ENCODE measurements around the gene BRD9. TPM values are rescaled to one million over a fixed set of nuclear protein-coding genes. Genes with fewer than 3 reads are reported as not detected.
"Not testable (repeated sequence)": the region's sequence is repeated elsewhere in the genome, so short reads cannot be mapped to it uniquely, and the experiment has no call there.

The BRD9 gene
- total RNA-seq, 5 donors from 2014 or later (not counting 1 experiment from before 2014, with no cell fraction given) = 78.3 to 127 (median 83.0) TPM

DNA sequence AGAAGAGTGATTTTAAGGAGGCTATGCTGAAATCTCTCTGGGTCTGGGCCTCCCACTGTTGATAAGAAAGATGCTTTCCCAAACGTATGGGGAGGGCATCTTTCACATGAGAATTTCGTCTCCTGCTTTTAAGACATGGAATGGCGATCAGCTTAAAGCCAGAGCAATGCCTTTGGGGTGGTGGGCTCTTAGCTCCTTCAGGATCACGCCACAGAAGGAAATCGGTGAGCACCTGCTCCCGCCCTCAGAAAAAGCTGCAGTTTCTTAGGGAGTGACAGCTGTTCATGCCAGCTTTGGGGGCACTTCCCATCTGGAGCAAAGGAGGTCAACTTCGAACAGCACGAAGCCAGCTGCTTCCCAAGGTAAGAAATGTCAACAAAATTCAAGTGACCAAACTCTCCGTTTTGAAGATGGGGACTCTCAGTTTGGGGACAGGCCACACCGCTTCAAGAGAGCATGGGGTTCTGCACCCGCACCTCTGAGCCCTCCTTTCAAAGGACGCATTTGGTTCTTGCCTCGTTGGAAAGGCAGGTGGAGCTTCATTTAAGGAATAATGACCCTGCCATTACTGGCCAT is 39.1 kb upstream of the BRD9 start:
- Histone ChIP-seq H3K4me1 (ENCODE audit: control insufficient read depth in 1 of 2, extremely low read depth in 1 of 2, insufficient read depth in 2 of 2, low read length in 2 of 2) (peaks cover 0 to 6% of the 10 kb centered on the region in 2 experiments), H3K27me3 (replicated peaks in 1 of 2; ENCODE audit: control insufficient read depth in 2 of 2, extremely low read depth in 1 of 2, insufficient read depth in 2 of 2, low read length in 1 of 2) (peaks cover 0 to 18% of the 10 kb centered on the region in 2 experiments), H3K9me3 (no peaks in the 10 kb centered on the region), H3K36me3 (ENCODE audit: control insufficient read depth in 2 of 2, extremely low read depth in 1 of 2, insufficient read depth in 1 of 2, low read length in 1 of 2) (no peaks in the 10 kb centered on the region), H3K4me3 (ENCODE audit: control insufficient read depth in 1 of 2, extremely low read depth in 1 of 2, low read length in 1 of 2) (no peak overlapping the region), H3K27ac (ENCODE audit: low read length) (no peak overlapping the region)
- Mint-ChIP-seq H3K4me3 (no peak overlapping the region), H3K27me3 (peaks cover 20% of the 10 kb centered on the region in 2 donors), H3K27ac (no peak overlapping the region), H3K9me3 (no peaks in the 10 kb centered on the region), H3K4me1 (peaks cover 0 to 4% (median 4%) of the 10 kb centered on the region in 3 donors), H3K36me3 (no peaks in the 10 kb centered on the region)
- WGBS (ENCODE audit: insufficient coverage) = 82% methylated on average over 13 of the region's 13 CpGs
- ATAC-seq (replicated peaks in 1 of 4) (no peak), DNase-seq (no peak)
- POLR2A ChIA-PET = no interaction called here
- CTCF ChIA-PET = no interaction called here

DNA sequence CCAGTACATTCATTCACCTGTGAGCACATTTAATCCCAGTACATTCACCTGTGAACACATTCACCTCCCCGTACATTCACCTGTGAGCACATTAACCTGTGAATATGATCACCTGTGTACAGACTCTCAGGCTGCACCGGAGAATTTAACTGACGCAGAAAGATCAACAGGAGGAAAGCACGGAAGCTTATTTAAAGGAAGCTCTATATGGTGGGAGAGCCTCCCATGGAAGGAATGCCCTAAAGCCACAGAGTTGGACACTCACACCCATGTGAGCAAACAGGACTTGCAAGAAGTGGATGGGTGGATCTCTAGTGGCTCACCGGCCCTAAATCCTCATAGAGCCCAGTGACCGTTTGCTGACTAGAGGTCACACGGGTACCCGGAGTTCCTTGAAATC is 38.3 kb upstream of the BRD9 start:
- H3K9me3 Mint-ChIP-seq = no peaks in the 10 kb centered on the region
- DNase-seq = no peak
- no peak overlapping the region for H3K27ac Mint-ChIP-seq
- no peaks in the 10 kb centered on the region for H3K36me3 Mint-ChIP-seq
- no peak overlapping the region for H3K4me3 Mint-ChIP-seq
- no peak overlapping the region for H3K27ac ChIP-seq (ENCODE audit: low read length)
- peaks cover under 1 to 23% of the 10 kb centered on the region in 2 experiments for H3K27me3 ChIP-seq (replicated peaks in 1 of 2; ENCODE audit: control insufficient read depth in 2 of 2, extremely low read depth in 1 of 2, insufficient read depth in 2 of 2, low read length in 1 of 2)
- 97% methylated on average over 7 of the region's 8 CpGs for WGBS (ENCODE audit: insufficient coverage)
- peaks cover 28% of the 10 kb centered on the region in 2 donors for H3K27me3 Mint-ChIP-seq
- no peaks in the 10 kb centered on the region for H3K9me3 ChIP-seq
- ATAC-seq (replicated peaks in 1 of 4) = no peak
- ChIA-PET POLR2A (no interaction called here), CTCF (no interaction called here)
- no peaks in the 10 kb centered on the region for H3K36me3 ChIP-seq (ENCODE audit: control insufficient read depth in 2 of 2, extremely low read depth in 1 of 2, insufficient read depth in 1 of 2, low read length in 1 of 2)
- H3K4me1 ChIP-seq (ENCODE audit: control insufficient read depth in 1 of 2, extremely low read depth in 1 of 2, insufficient read depth in 2 of 2, low read length in 2 of 2) = peaks cover 2 to 10% of the 10 kb centered on the region in 2 experiments
- no peak overlapping the region for H3K4me3 ChIP-seq (ENCODE audit: control insufficient read depth in 1 of 2, extremely low read depth in 1 of 2, low read length in 1 of 2)
- peaks cover 0 to 10% (median 6%) of the 10 kb centered on the region in 3 donors for H3K4me1 Mint-ChIP-seq

DNA sequence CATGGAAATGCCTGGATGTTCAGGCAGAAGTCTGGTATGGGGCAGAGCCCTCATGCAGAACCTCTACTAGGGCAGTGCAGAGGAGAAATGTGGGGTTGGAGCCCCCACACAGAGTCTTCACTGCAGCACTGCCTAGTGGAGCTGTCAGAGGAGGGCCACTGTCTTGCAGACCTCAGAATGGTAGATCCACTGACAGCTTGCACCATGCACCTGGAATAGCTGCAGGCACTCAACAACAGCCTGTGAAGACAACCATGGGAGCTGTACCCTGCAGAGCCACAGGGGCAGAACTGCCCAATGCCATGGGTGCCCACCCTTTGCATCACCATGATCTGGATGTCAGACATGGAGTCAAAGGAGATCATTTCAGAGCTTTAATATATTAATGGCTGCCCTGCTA is 37.0 kb upstream of the BRD9 start:
- no peaks in the 10 kb centered on the region for H3K9me3 Mint-ChIP-seq
- peaks cover 2 to 23% of the 10 kb centered on the region in 2 experiments for H3K27me3 ChIP-seq (replicated peaks in 1 of 2; ENCODE audit: control insufficient read depth in 2 of 2, extremely low read depth in 1 of 2, insufficient read depth in 2 of 2, low read length in 1 of 2)
- H3K4me3 ChIP-seq (ENCODE audit: control insufficient read depth in 1 of 2, extremely low read depth in 1 of 2, low read length in 1 of 2) = no peak overlapping the region
- H3K36me3 ChIP-seq (ENCODE audit: control insufficient read depth in 2 of 2, extremely low read depth in 1 of 2, insufficient read depth in 1 of 2, low read length in 1 of 2) = no peaks in the 10 kb centered on the region
- H3K27me3 Mint-ChIP-seq = peaks cover 36 to 37% of the 10 kb centered on the region in 2 donors
- H3K4me3 Mint-ChIP-seq = no peak overlapping the region
- no peaks in the 10 kb centered on the region for H3K36me3 Mint-ChIP-seq
- DNase-seq (no peak), ATAC-seq (replicated peaks in 1 of 4) (no peak)
- POLR2A ChIA-PET = no interaction called here
- H3K27ac ChIP-seq (ENCODE audit: low read length) = no peak overlapping the region
- H3K27ac Mint-ChIP-seq = no peak overlapping the region
- no peaks in the 10 kb centered on the region for H3K9me3 ChIP-seq
- CTCF ChIA-PET = no interaction called here
- H3K4me1 ChIP-seq (ENCODE audit: control insufficient read depth in 1 of 2, extremely low read depth in 1 of 2, insufficient read depth in 2 of 2, low read length in 2 of 2) = peaks cover 2 to 10% of the 10 kb centered on the region in 2 experiments
- H3K4me1 Mint-ChIP-seq = peaks cover 0 to 10% (median 6%) of the 10 kb centered on the region in 3 donors

DNA sequence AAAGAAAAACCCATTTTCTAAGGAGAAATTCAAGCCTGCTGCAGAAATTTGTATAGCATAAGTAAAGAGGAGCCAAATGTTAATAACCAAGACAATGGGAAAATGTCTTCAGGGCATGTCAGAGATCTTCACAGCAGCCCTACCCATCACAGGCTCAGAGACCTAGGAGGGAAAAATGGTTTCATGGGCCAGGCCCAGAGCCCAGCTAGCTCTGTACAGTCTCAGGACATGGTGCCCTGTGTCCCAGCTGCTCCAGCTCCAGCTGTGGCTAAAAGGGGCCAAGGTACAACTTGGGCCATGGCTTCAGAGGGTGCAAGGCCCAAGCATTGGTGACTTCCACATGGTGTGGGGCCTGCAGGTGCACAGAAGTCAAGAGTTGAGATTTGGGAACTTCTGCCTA is 36.6 kb upstream of the BRD9 start:
- CTCF ChIA-PET, H3K36me3 Mint-ChIP-seq: not testable (repeated sequence)

DNA sequence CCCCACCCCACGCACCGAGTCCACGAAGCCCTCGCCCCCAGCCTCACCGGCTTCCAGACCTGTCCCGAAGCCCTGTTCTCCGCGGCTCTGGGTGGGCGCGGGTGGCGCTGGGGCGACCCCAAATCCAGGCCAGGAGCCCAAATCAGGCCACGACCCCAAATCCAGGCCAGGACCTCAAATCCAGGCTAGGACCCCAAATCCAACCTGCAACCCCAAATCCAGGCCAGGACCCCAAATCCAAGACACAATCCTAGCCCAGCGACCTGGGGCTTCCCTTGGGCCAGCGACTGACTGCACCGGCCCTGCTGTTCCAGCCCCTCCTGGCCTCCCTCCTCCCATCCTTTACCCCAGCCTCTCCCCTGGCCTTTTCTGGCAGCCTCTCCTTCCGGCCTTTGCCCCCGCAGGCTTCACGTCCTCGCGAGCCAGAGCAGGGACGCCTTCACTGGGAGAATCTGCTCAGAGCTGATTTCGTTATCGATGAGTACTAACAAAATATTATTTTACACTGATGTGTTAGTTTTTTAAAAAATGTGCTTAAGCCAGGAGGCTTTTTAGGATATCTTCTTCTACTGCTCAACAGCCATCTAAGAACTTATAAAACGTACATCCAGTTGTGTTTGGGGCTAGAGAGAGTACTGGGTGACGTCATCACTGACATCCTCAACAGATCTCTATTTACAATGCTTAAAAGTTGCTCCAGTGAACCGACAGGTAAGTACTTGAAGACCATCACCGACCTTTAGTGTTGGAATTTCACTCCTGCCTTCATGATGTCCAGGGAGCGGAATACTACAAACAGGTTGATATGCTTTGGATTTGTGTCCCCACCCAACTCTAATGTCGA is 34.8 kb upstream of the BRD9 start:
- Mint-ChIP-seq H3K4me3 (peak overlapping the region in 1 of 3 donors; percentile 67), H3K36me3 (no peaks in the 10 kb centered on the region), H3K27me3 (peaks cover 39 to 41% of the 10 kb centered on the region in 2 donors), H3K9me3 (no peaks in the 10 kb centered on the region), H3K4me1 (peaks cover 0 to 10% (median 6%) of the 10 kb centered on the region in 3 donors), H3K27ac (no peak overlapping the region)
- H3K36me3 ChIP-seq (ENCODE audit: control insufficient read depth in 2 of 2, extremely low read depth in 1 of 2, insufficient read depth in 1 of 2, low read length in 1 of 2) = no peaks in the 10 kb centered on the region
- no peaks in the 10 kb centered on the region for H3K9me3 ChIP-seq
- peaks cover 2 to 28% of the 10 kb centered on the region in 2 experiments for H3K27me3 ChIP-seq (replicated peaks in 1 of 2; ENCODE audit: control insufficient read depth in 2 of 2, extremely low read depth in 1 of 2, insufficient read depth in 2 of 2, low read length in 1 of 2)
- no peak for ATAC-seq (replicated peaks in 1 of 4)
- CTCF ChIA-PET = interaction anchor here in 1 of 2 donors (0.7 kb wide), 1 partner anchor 718 kb away, joined by 3 read pairs; no protein-coding TSS in a partner anchor
- WGBS (ENCODE audit: insufficient coverage) = 71% methylated on average over 20 of the region's 30 CpGs
- POLR2A ChIA-PET = no interaction called here
- peak overlapping the region in 1 of 2 donors; percentile 65 for H3K4me3 ChIP-seq (ENCODE audit: control insufficient read depth in 1 of 2, extremely low read depth in 1 of 2, low read length in 1 of 2)
- no peak overlapping the region for H3K27ac ChIP-seq (ENCODE audit: low read length)
- peak in 1 of 35 experiments; percentile 21 for DNase-seq
- peaks cover 2 to 10% of the 10 kb centered on the region in 2 experiments for H3K4me1 ChIP-seq (ENCODE audit: control insufficient read depth in 1 of 2, extremely low read depth in 1 of 2, insufficient read depth in 2 of 2, low read length in 2 of 2)

More for the DNA sequence above, 36.6 kb upstream of the BRD9 start:
- H3K9me3 Mint-ChIP-seq; DNase-seq; POLR2A ChIA-PET; H3K4me3 ChIP-seq (ENCODE audit: control insufficient read depth in 1 of 2, extremely low read depth in 1 of 2, low read length in 1 of 2); H3K9me3 ChIP-seq; H3K4me1 Mint-ChIP-seq; H3K27ac ChIP-seq (ENCODE audit: low read length); H3K4me3 Mint-ChIP-seq; ATAC-seq (replicated peaks in 1 of 4); H3K36me3 ChIP-seq (ENCODE audit: control insufficient read depth in 2 of 2, extremely low read depth in 1 of 2, insufficient read depth in 1 of 2, low read length in 1 of 2); H3K27ac Mint-ChIP-seq: not testable (repeated sequence)
- H3K27me3 ChIP-seq (replicated peaks in 1 of 2; ENCODE audit: control insufficient read depth in 2 of 2, extremely low read depth in 1 of 2, insufficient read depth in 2 of 2, low read length in 1 of 2) = peaks cover 2 to 23% of the 10 kb centered on the region in 2 experiments
- H3K27me3 Mint-ChIP-seq = peaks cover 36 to 37% of the 10 kb centered on the region in 2 donors
- peaks cover 2 to 10% of the 10 kb centered on the region in 2 experiments for H3K4me1 ChIP-seq (ENCODE audit: control insufficient read depth in 1 of 2, extremely low read depth in 1 of 2, insufficient read depth in 2 of 2, low read length in 2 of 2)

DNA sequence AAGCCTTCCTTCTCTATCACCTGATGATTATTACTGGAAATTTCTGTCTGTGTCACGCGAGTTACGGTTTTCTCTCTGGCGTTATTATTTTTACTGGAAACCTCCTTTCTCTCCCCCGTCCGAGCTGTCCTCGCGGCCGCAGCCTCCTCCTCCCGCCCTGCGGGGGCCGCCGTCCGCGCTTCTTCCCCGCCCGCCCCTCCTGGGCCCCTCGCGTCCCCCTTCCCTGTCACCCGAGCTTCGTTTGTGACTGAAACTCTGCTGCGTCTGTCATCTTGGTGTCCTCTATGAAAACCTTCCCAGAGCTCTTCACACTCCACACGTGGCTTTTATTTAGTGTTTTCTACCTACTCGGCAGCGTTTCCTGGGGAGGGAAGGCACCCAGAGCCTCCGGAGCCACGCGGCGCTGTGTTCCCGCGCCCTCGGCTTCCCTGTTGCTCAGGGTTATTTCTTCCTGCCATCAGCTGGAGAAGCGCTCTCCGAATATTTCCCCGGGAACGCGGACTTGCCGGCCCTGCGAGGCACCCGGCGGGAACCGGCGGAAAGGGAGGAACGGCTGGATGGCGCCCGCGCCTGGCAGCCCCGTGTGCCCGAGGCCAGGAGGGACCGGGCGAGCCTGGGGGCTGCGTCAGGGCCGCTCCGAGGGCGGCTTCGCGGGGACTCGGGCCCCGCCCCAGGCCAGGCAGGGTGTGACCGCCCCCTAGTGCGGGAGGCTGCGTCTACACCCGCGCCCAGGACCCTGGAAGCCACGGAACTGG is 34.0 kb upstream of the BRD9 start:
- no peaks in the 10 kb centered on the region for H3K9me3 ChIP-seq
- Mint-ChIP-seq H3K9me3 (no peaks in the 10 kb centered on the region), H3K27ac (no peak overlapping the region), H3K36me3 (no peaks in the 10 kb centered on the region), H3K27me3 (peaks cover 39 to 41% of the 10 kb centered on the region in 2 donors), H3K4me3 (peak overlapping the region in 2 of 3 donors; percentile 5 to 67), H3K4me1 (peaks cover 0 to 10% (median 6%) of the 10 kb centered on the region in 3 donors)
- H3K4me1 ChIP-seq (ENCODE audit: control insufficient read depth in 1 of 2, extremely low read depth in 1 of 2, insufficient read depth in 2 of 2, low read length in 2 of 2) = peaks cover 2 to 10% of the 10 kb centered on the region in 2 experiments
- H3K4me3 ChIP-seq (ENCODE audit: control insufficient read depth in 1 of 2, extremely low read depth in 1 of 2, low read length in 1 of 2) = peak overlapping the region in 1 of 2 donors; percentile 65
- H3K36me3 ChIP-seq (ENCODE audit: control insufficient read depth in 2 of 2, extremely low read depth in 1 of 2, insufficient read depth in 1 of 2, low read length in 1 of 2) = no peaks in the 10 kb centered on the region
- peaks cover 2 to 22% of the 10 kb centered on the region in 2 experiments for H3K27me3 ChIP-seq (replicated peaks in 1 of 2; ENCODE audit: control insufficient read depth in 2 of 2, extremely low read depth in 1 of 2, insufficient read depth in 2 of 2, low read length in 1 of 2)
- peak; percentile 55 to 81 (median 62) for ATAC-seq (replicated peaks in 1 of 4)
- H3K27ac ChIP-seq (ENCODE audit: low read length) = no peak overlapping the region
- ChIA-PET CTCF (interaction anchor here in 1 of 2 donors (0.7 kb wide), 1 partner anchor 719 kb away, joined by 3 read pairs; no protein-coding TSS in a partner anchor), POLR2A (no interaction called here)
- 8% methylated on average over 52 of the region's 65 CpGs for WGBS (ENCODE audit: insufficient coverage)
- DNase-seq = peak in 11 of 35 experiments; percentile 6 to 40 (median 20)
